ENCODE data around the gene URAD.
A peak's percentile ranks its signal among the peaks of the same experiment; 100 is the strongest.

Gene URAD

GRCh38 chr13:27973291-27973690, 15.2 kb downstream of the URAD start:
- H3K4me1 ChIP-seq (ENCODE audit: control insufficient read depth in 2 of 2, insufficient read depth in 1 of 2, low read depth in 1 of 2, low read length in 2 of 2) = peaks cover 6 to 29% of the 10 kb centered on the region in 2 donors
- H3K23ac ChIP-seq (ENCODE audit: low read depth, low read length, poor library complexity) = no peak overlapping the region
- no peak overlapping the region for H3K27ac ChIP-seq (replicated peaks; ENCODE audit: low read length)
- H3K4me3 ChIP-seq (ENCODE audit: low read length in 2 of 2) = no peak overlapping the region
- H3K36me3 ChIP-seq (replicated peaks in 1 of 2; ENCODE audit: control insufficient read depth in 2 of 2, insufficient read depth in 2 of 2, low read length in 2 of 2) = no peaks in the 10 kb centered on the region
- H2BK120ac ChIP-seq (ENCODE audit: low read depth, low read length) = no peak overlapping the region
- DNase-seq (ENCODE audit: low spot score) = no peak
- H3K9ac ChIP-seq (ENCODE audit: low read depth, low read length, poor library complexity) = no peak overlapping the region
- no peak overlapping the region for H3K14ac ChIP-seq (ENCODE audit: low read length)
- no peak overlapping the region for H2BK12ac ChIP-seq (ENCODE audit: low read length)
- no peak overlapping the region for H2BK15ac ChIP-seq (ENCODE audit: low read length)
- H3K79me1 ChIP-seq (ENCODE audit: low read depth, low read length) = peaks cover 1% of the 10 kb centered on the region
- no peak overlapping the region for H2BK5ac ChIP-seq (ENCODE audit: low read length)
- no peak overlapping the region for H3K4ac ChIP-seq (ENCODE audit: low read length)
- H3K27me3 ChIP-seq (ENCODE audit: control insufficient read depth in 3 of 3, insufficient read depth in 3 of 3, low read depth in 1 of 3, low read length in 3 of 3) = peaks cover 52 to 100% (median 81%) of the 10 kb centered on the region in 3 experiments
- no peak overlapping the region for H2AK5ac ChIP-seq (ENCODE audit: low read depth, low read length)
- peak overlapping the region; percentile 70 for H3K18ac ChIP-seq (ENCODE audit: low read length)
- no peak overlapping the region for H4K8ac ChIP-seq (ENCODE audit: low read depth, low read length)
- peaks cover 0 to 3% of the 10 kb centered on the region in 2 donors for H3K9me3 ChIP-seq (replicated peaks in 1 of 2; ENCODE audit: control insufficient read depth in 2 of 2, insufficient read depth in 1 of 2, low read depth in 1 of 2, low read length in 2 of 2)
- H4K91ac ChIP-seq (ENCODE audit: low read depth, low read length, poor library complexity) = no peak overlapping the region
- no peak overlapping the region for H2AFZ ChIP-seq (ENCODE audit: low read length)
- WGBS, 2 donors (ENCODE audit: extremely low coverage in 2 of 2, insufficient read length in 2 of 2, insufficient replicate concordance in 1 of 2) = no CpG with 5 or more reads among the region's 5 CpGs
- H3K4me2 ChIP-seq (ENCODE audit: insufficient read depth, low read length, poor library complexity, severe bottlenecking) = no peak overlapping the region

DNA sequence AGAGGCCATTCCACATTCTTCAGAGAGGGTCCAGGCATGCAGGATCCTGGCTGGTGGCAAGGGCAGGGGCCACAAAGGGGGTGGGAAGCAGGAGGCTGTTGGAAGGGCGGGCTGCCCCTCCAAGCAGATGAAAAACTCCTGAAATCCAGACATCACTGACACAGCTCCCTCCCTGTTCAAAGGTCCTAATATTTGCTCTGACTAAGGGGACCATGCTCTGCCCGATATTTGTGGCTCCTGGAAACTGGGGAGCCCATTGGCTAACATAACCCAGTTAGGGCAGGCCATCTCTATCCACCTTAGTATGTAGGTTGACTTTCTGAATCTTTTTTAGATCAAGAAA, 16.0 kb downstream of the URAD start:
- Histone ChIP-seq H3K9ac (ENCODE audit: low read depth, low read length, poor library complexity) (no peak overlapping the region), H4K91ac (ENCODE audit: low read depth, low read length, poor library complexity) (no peak overlapping the region), H3K79me1 (ENCODE audit: low read depth, low read length) (peaks cover 1% of the 10 kb centered on the region), H3K14ac (ENCODE audit: low read length) (peak overlapping the region; percentile 56), H3K4me2 (ENCODE audit: insufficient read depth, low read length, poor library complexity, severe bottlenecking) (no peak overlapping the region), H2BK5ac (ENCODE audit: low read length) (peak overlapping the region; percentile 87), H3K4me1 (ENCODE audit: control insufficient read depth in 2 of 2, insufficient read depth in 1 of 2, low read depth in 1 of 2, low read length in 2 of 2) (peaks cover 6 to 29% of the 10 kb centered on the region in 2 donors), H2BK15ac (ENCODE audit: low read length) (peak overlapping the region; percentile 38), H3K9me3 (replicated peaks in 1 of 2; ENCODE audit: control insufficient read depth in 2 of 2, insufficient read depth in 1 of 2, low read depth in 1 of 2, low read length in 2 of 2) (peaks cover 0 to 3% of the 10 kb centered on the region in 2 donors), H3K36me3 (replicated peaks in 1 of 2; ENCODE audit: control insufficient read depth in 2 of 2, insufficient read depth in 2 of 2, low read length in 2 of 2) (no peaks in the 10 kb centered on the region), H3K27ac (replicated peaks; ENCODE audit: low read length) (no peak overlapping the region), H3K4ac (ENCODE audit: low read length) (no peak overlapping the region), H2BK12ac (ENCODE audit: low read length) (peak overlapping the region; percentile 82), H4K8ac (ENCODE audit: low read depth, low read length) (no peak overlapping the region), H3K4me3 (ENCODE audit: low read length in 2 of 2) (no peak overlapping the region), H3K18ac (ENCODE audit: low read length) (peak overlapping the region; percentile 90), H2AFZ (ENCODE audit: low read length) (no peak overlapping the region), H3K23ac (ENCODE audit: low read depth, low read length, poor library complexity) (no peak overlapping the region), H2AK5ac (ENCODE audit: low read depth, low read length) (peak overlapping the region; percentile 94), H3K27me3 (ENCODE audit: control insufficient read depth in 3 of 3, insufficient read depth in 3 of 3, low read depth in 1 of 3, low read length in 3 of 3) (peaks cover 54 to 100% (median 81%) of the 10 kb centered on the region in 3 experiments), H2BK120ac (ENCODE audit: low read depth, low read length) (no peak overlapping the region)
- WGBS, 2 donors (ENCODE audit: extremely low coverage in 2 of 2, insufficient read length in 2 of 2, insufficient replicate concordance in 1 of 2) = no CpG with 5 or more reads among the region's 2 CpGs
- no peak for DNase-seq (ENCODE audit: low spot score)

GRCh38 chr13:27971776-27972477, 16.6 kb downstream of the URAD start:
- DNase-seq (ENCODE audit: low spot score) = no peak
- no CpG with 5 or more reads among the region's 7 CpGs for WGBS, 2 donors (ENCODE audit: extremely low coverage in 2 of 2, insufficient read length in 2 of 2, insufficient replicate concordance in 1 of 2)
- Histone ChIP-seq H3K36me3 (replicated peaks in 1 of 2; ENCODE audit: control insufficient read depth in 2 of 2, insufficient read depth in 2 of 2, low read length in 2 of 2) (no peaks in the 10 kb centered on the region), H2BK120ac (ENCODE audit: low read depth, low read length) (no peak overlapping the region), H3K14ac (ENCODE audit: low read length) (peak overlapping the region; percentile 56), H4K8ac (ENCODE audit: low read depth, low read length) (peak overlapping the region; percentile 82), H3K18ac (ENCODE audit: low read length) (peak overlapping the region; percentile 96), H3K4me1 (ENCODE audit: control insufficient read depth in 2 of 2, insufficient read depth in 1 of 2, low read depth in 1 of 2, low read length in 2 of 2) (peaks cover 6 to 29% of the 10 kb centered on the region in 2 donors), H2BK5ac (ENCODE audit: low read length) (peak overlapping the region; percentile 87), H3K27ac (replicated peaks; ENCODE audit: low read length) (peak overlapping the region; percentile 77), H3K9me3 (replicated peaks in 1 of 2; ENCODE audit: control insufficient read depth in 2 of 2, insufficient read depth in 1 of 2, low read depth in 1 of 2, low read length in 2 of 2) (peaks cover 2 to 3% of the 10 kb centered on the region in 2 donors), H2BK12ac (ENCODE audit: low read length) (peak overlapping the region; percentile 99), H3K4ac (ENCODE audit: low read length) (peak overlapping the region; percentile 56), H3K4me3 (ENCODE audit: low read length in 2 of 2) (no peak overlapping the region), H3K27me3 (ENCODE audit: control insufficient read depth in 3 of 3, insufficient read depth in 3 of 3, low read depth in 1 of 3, low read length in 3 of 3) (peaks cover 60 to 100% (median 81%) of the 10 kb centered on the region in 3 experiments), H2AK5ac (ENCODE audit: low read depth, low read length) (peak overlapping the region; percentile 94), H4K91ac (ENCODE audit: low read depth, low read length, poor library complexity) (no peak overlapping the region), H3K9ac (ENCODE audit: low read depth, low read length, poor library complexity) (no peak overlapping the region), H3K79me1 (ENCODE audit: low read depth, low read length) (peaks cover 1% of the 10 kb centered on the region), H2BK15ac (ENCODE audit: low read length) (peak overlapping the region; percentile 87), H2AFZ (ENCODE audit: low read length) (no peak overlapping the region), H3K4me2 (ENCODE audit: insufficient read depth, low read length, poor library complexity, severe bottlenecking) (peak overlapping the region; percentile 32), H3K23ac (ENCODE audit: low read depth, low read length, poor library complexity) (no peak overlapping the region)

DNA sequence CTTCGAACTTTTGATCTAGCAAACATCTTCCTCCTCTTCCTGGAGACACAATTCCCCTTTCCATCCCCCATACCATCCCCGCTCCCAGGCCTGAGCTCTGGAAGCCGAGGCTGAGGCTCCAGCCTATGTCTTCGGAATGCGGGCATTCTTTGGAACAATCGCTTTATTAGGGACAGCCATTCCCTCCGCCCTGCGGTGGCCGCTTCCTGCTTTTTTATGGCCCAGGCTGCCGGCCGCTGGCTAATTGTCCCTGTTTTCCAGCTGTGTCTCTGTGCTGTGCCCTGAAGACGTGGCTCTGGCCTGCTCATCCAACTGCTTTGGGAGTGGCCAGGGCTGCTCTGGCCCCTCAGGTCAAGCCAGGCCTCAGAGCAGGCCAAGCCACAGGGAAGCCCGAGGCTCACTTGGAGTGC, 17.3 kb downstream of the URAD start:
- Histone ChIP-seq H4K8ac (ENCODE audit: low read depth, low read length) (no peak overlapping the region), H3K23ac (ENCODE audit: low read depth, low read length, poor library complexity) (no peak overlapping the region), H2BK12ac (ENCODE audit: low read length) (peak overlapping the region; percentile 99), H2AK5ac (ENCODE audit: low read depth, low read length) (peak overlapping the region; percentile 94), H3K36me3 (replicated peaks in 1 of 2; ENCODE audit: control insufficient read depth in 2 of 2, insufficient read depth in 2 of 2, low read length in 2 of 2) (no peaks in the 10 kb centered on the region), H3K4me1 (ENCODE audit: control insufficient read depth in 2 of 2, insufficient read depth in 1 of 2, low read depth in 1 of 2, low read length in 2 of 2) (peaks cover 6 to 29% of the 10 kb centered on the region in 2 donors), H3K18ac (ENCODE audit: low read length) (peak overlapping the region; percentile 96), H4K91ac (ENCODE audit: low read depth, low read length, poor library complexity) (no peak overlapping the region), H3K14ac (ENCODE audit: low read length) (peak overlapping the region; percentile 38), H3K9ac (ENCODE audit: low read depth, low read length, poor library complexity) (no peak overlapping the region), H3K27me3 (ENCODE audit: control insufficient read depth in 3 of 3, insufficient read depth in 3 of 3, low read depth in 1 of 3, low read length in 3 of 3) (peaks cover 59 to 100% (median 81%) of the 10 kb centered on the region in 3 experiments), H3K4me3 (ENCODE audit: low read length in 2 of 2) (no peak overlapping the region), H2AFZ (ENCODE audit: low read length) (peak overlapping the region; percentile 55), H2BK5ac (ENCODE audit: low read length) (peak overlapping the region; percentile 8), H2BK120ac (ENCODE audit: low read depth, low read length) (peak overlapping the region; percentile 35), H3K27ac (replicated peaks; ENCODE audit: low read length) (peak overlapping the region; percentile 77), H3K9me3 (replicated peaks in 1 of 2; ENCODE audit: control insufficient read depth in 2 of 2, insufficient read depth in 1 of 2, low read depth in 1 of 2, low read length in 2 of 2) (peaks cover 2 to 3% of the 10 kb centered on the region in 2 donors), H3K4me2 (ENCODE audit: insufficient read depth, low read length, poor library complexity, severe bottlenecking) (peak overlapping the region; percentile 59), H3K79me1 (ENCODE audit: low read depth, low read length) (peaks cover 1% of the 10 kb centered on the region), H2BK15ac (ENCODE audit: low read length) (peak overlapping the region; percentile 87), H3K4ac (ENCODE audit: low read length) (peak overlapping the region; percentile 56)
- WGBS, 2 donors (ENCODE audit: extremely low coverage in 2 of 2, insufficient read length in 2 of 2, insufficient replicate concordance in 1 of 2) = no CpG with 5 or more reads among the region's 13 CpGs
- DNase-seq (ENCODE audit: low spot score) = no peak

Measured in neuronal stem cell (in vitro differentiated cells).